Inflammatory macrophage treated with lipopolysaccharide for 1 hour (primary cell): ENCODE measurements around the gene EFNA5.

ENCODE experiments used
- DNase-seq, 2 donors: peaks; one replicate each; pipeline ENCODE4 v3.0.0-alpha.2; 2020 to 2022

The EFNA5 gene

GRCh38 chr5:107670932-107671741 is at the start of gene EFNA5:
Gene EFNA5 (minus strand): TSS chr5:107670937.
- peak; percentile 8 to 27 for DNase-seq

- DNase-seq, result no peak
Observed at GRCh38 chr5:107719034-107719606, 48.4 kb upstream of the EFNA5 start.

GRCh38 chr5:107717816-107718215 is 47.1 kb upstream of the EFNA5 start:
- DNase-seq, result no peak

- DNase-seq, result no peak
Observed at GRCh38 chr5:107713228-107713627, 42.5 kb upstream of the EFNA5 start.

- no peak for DNase-seq
Observed at GRCh38 chr5:107712359-107712870, 41.7 kb upstream of the EFNA5 start.

GRCh38 chr5:107705402-107706014 is 34.8 kb upstream of the EFNA5 start:
- no peak for DNase-seq

GRCh38 chr5:107704681-107705401 is 34.1 kb upstream of the EFNA5 start:
- DNase-seq, result no peak

- DNase-seq, result no peak
Observed at GRCh38 chr5:107700481-107700880, 29.7 kb upstream of the EFNA5 start.

GRCh38 chr5:107699425-107699824 is 28.7 kb upstream of the EFNA5 start:
- DNase-seq, result no peak

- DNase-seq, result no peak
Observed at GRCh38 chr5:107698286-107698685, 27.5 kb upstream of the EFNA5 start.

GRCh38 chr5:107696498-107696897 is 25.8 kb upstream of the EFNA5 start:
- DNase-seq, result no peak

- no peak for DNase-seq
Observed at GRCh38 chr5:107696080-107696479, 25.3 kb upstream of the EFNA5 start.

- DNase-seq, result no peak
Observed at GRCh38 chr5:107687937-107688336, 17.2 kb upstream of the EFNA5 start.

- DNase-seq, result no peak
Observed at GRCh38 chr5:107687404-107687803, 16.7 kb upstream of the EFNA5 start.

GRCh38 chr5:107682533-107682932 is 11.8 kb upstream of the EFNA5 start:
- DNase-seq, result no peak

- DNase-seq, result no peak
Observed at GRCh38 chr5:107680799-107681198, 10.1 kb upstream of the EFNA5 start.

GRCh38 chr5:107680099-107680498 is 9.4 kb upstream of the EFNA5 start:
- no peak for DNase-seq

GRCh38 chr5:107676702-107677101 is 6.0 kb upstream of the EFNA5 start:
- no peak for DNase-seq

GRCh38 chr5:107675201-107675600 is 4.5 kb upstream of the EFNA5 start:
- DNase-seq, result no peak

- DNase-seq, result no peak
Observed at GRCh38 chr5:107674655-107675054, 3.9 kb upstream of the EFNA5 start.

- peak; percentile 64 to 88 for DNase-seq
Observed at GRCh38 chr5:107673368-107674136, 2.8 kb upstream of the EFNA5 start.

GRCh38 chr5:107673039-107673367 is 2.3 kb upstream of the EFNA5 start:
- no peak for DNase-seq
